ELR (cell line): ENCODE measurements around the gene LRRD1.
"Not testable (repeated sequence)": the region's sequence is repeated elsewhere in the genome, so short reads cannot be mapped to it uniquely, and the experiment has no call there.

Experiments used
- DNase-seq: peaks from one replicate; pipeline ENCODE4 v3.0.0-alpha.2; 2015; ENCODE audit warnings: low read depth

The LRRD1 gene

DNA sequence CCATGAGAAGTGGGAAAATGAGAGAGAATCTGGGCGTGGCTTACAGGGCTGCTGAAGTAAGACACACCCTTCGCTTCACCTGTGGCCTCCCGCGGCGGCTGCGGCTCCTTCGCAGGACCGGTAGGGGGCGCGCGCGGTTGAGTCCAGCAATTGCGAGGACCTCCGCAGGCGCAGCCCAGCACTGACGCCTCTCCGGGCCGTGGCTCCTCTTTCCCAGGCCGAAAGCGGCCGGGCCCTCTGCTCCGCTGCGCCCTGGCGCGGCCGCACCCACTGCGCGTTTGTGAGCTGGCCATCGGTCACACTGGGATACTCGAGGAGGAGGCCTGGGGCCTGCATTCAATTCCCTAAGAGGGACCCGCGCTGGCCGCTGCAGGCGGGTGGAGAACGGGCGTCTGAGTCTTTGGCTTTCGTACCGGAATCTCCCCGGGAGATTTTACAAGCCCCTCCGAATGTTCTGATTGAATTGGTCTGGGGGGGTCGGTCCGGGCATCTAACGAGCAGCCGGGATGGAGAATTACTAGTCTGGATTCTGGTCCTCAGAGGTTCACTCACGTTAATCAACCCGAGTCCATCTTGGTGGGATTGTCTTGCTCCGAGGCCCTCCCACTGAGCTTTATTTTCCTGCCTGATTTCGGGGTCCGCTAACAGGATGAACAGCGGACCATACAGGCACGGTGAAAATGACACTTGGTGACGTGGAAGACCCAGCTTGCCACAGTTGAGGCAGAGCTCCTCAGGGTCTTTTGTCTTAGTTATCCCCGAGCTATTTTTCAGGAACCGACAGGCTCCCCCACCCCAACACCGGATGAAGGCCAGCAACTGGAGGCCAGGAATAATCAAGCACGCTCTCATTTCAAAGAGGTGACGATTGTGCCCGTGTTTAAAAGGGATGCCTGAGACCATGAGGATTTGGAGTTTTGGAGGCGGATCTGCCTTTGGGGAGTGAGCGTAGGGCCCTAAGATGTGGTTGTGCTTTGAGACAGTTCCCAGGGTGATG is at the start of gene LRRD1:
TSS of gene LRRD1 (minus strand) at position 215 of the 997 bp plus-strand sequence. CDS start 13,940 bp downstream, outside the sequence.
- peak; percentile 86 for DNase-seq

DNA sequence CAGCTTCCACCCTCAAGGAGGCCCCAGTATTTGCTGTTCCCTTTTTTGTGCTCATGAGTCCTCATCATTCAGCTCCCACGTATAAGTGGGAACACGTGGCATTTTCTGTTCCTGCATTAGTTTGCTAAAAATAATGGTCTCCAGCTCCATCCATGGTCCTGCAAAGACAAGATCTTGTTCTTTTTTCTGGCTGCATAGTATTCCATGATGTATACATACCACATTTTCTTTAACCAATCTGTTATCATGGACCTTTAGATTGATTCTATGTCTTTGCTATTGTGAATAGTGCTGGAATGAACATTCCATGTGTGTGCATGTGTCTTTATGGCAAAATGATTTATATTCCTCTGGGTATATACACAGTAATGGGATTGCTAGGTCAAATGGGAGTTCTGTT is 49.8 kb upstream of the LRRD1 start:
- DNase-seq: no peak

DNA sequence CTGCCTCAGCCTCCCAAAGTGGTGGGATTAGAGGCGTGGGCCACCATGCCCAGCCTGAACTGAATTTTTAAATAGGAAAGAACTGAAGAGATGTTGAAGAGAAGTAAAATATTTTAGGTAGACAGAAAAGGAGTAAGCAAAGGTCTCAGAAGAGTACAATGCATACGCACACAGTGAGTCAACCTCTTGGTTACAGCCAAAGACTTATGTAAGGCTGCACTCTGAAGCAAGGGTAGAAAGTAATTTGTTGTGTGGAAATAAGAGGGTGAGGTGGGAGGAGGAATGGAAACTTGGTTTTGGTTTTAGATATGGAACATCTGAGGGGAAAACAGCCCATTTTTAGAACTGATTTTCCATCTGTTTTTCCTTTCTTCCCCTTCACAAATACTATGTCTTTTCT is 49.2 kb upstream of the LRRD1 start:
- no peak for DNase-seq

DNA sequence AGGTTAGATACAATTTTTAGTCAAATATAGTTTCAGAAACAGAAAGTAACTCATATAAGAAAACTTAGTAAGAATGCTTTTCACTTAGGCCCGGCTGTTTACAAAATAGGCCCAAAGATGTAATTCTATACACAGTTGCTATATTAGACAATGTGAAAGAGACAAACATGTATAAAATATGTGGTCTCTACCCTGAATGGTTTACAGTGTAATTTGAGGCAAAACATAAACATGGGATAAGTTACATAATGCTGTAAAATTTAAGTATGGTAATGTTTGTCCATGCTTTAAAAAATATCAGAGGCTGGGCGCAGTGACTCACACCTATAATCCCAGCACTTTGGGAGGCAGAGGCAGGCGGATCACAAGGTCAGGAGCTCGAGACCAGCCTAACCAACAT is 48.0 kb upstream of the LRRD1 start:
- DNase-seq: no peak

DNA sequence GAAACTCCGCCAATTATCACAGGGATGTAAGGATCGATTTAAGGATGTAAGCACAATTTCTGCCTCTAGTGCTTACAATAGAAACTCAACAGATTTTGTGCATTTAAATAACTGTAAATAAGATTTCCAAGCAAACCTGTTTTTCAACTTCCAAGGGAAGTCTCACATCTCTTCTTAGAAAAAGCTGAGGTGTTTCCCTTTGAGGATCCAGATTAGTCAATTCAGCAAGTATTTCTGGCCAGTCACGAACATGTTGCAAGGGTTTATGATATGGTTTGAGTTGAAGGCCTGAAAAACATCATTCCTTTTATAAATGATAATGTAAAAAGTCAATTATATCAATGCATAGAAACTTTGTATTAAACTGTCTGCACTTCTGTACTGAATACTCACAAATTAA is 42.8 kb upstream of the LRRD1 start:
- no peak for DNase-seq

DNA sequence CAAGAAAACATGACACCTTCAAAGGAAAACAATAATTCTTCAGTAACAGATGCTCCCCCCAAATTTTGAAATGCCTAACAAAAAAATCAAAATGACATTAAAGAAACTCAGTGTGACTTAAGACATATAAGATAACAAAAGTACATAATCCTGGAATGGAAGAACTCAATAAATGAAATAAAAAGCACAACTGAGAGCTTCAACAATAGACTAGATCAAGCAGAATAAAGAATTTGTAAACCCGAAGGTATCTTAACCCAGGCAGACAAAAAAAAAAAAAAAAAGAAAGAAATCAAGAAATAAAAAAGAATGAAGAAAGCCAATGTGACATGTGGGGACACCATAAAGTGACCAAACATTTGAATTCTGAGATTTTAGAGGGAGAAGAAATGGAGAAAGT is 27.7 kb upstream of the LRRD1 start:
- no peak for DNase-seq

DNA sequence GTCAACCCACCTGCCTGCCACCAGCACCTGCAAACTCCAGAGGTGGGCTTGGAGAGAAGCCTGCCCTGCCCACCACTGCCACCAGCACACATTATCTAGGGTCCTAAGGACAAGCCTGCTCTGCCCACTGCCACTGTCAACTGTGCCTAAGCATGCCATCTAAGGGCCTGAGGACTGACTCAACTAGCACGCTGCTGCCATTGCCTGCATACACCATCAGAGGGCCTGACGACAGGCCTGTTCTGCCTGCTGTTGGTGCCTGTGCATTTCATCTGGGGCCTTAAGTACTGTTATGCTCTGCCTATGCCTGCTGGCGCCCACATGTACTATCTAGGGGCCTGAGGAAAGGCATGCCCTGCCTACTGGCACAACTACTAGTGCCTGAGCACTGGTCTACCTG is 27.0 kb upstream of the LRRD1 start:
- no peak for DNase-seq

DNA sequence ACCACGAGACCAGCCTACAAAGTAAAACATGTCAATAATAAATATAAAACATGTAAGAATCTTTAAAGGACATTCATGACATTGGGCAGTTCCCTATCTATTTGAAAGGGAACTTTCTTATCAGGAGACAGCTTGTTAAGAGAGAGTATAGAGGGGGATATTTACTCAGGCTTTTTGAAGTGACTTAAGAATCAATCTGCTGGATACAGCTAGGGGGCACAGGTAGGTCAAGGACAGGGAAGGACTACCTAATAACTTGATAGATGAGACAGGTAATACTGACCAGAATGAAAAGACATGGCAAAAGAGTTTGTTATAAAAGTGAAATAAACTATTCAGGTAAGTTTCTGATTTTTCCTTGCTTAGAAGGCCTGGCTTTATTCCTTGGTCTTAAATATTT is 21.8 kb upstream of the LRRD1 start:
- DNase-seq: no peak

DNA sequence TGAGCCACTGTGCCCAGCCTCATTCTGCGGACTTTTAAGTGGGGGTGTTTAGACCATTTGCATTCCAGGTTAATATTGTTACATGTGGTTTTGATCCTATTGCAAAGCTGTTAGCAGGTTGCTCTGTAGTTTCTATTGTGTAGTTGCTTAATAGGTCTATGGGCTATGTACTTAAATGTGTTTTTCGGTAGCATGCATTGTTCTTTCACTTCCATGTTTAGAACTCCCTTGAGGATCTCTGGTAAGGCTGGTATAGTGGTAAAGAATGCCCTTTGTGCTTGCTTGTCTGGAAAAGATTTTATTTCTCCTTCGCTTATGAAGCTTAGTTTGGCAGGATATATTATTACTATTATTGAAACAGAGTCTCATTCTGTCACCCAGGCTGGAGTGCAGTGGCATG is 13.4 kb upstream of the LRRD1 start:
- no peak for DNase-seq

DNA sequence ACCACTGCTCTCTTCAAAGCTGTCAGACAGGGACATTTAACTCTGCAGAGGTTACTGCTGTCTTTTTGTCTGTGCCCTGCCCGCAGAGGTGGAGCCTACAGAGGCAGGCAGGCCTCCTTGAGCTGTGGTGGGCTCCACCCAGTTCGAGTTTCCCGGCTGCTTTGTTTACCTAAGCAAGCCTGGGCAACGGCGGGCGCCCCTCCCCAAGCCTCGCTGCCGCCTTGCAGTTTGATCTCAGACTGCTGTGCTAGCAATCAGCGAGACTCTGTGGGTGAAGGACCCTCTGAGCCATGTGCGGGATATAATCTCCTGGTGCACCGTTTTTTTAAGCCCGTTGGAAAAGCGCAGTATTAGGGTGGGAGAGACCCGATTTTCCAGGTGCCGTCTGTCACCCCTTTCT is 10.3 kb upstream of the LRRD1 start:
- DNase-seq: not testable (repeated sequence)

DNA sequence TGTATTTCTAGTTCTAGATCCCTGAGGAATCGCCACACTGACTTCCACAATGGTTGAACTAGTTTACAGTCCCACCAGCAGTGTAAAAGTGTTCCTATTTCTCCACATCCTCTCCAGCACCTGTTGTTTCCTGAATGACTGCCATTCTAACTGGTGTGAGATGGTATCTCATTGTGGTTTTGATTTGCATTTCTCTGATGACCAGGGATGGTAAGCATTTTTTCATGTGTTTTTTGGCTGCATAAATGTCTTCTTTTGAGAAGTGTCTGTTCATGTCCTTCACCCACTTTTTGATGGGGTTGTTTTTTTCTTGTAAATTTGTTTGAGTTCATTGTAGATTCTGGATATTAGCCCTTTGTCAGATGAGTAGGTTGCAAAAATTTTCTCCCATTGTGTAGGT is 5.4 kb upstream of the LRRD1 start:
- not testable (repeated sequence) for DNase-seq

DNA sequence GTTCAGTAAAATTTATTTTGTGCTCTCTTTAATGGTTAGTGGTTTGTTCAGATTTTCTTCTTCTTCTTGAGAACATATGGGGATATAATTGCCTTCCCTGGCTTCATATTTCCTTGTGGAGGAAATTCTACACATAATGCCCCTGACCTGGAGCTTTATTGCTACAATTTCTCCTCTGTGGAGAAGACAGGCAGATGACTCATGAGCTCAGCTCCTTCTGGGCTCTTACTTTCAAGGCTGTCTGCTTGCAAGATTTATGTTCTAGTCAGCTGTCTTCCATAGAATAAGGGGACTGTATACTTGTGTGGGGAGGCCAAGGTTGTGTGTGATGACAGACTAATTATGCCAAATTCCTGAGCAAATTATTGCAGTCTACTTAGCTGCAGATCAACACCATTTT is 1.6 kb downstream of the LRRD1 start:
- peak; percentile 35 for DNase-seq

DNA sequence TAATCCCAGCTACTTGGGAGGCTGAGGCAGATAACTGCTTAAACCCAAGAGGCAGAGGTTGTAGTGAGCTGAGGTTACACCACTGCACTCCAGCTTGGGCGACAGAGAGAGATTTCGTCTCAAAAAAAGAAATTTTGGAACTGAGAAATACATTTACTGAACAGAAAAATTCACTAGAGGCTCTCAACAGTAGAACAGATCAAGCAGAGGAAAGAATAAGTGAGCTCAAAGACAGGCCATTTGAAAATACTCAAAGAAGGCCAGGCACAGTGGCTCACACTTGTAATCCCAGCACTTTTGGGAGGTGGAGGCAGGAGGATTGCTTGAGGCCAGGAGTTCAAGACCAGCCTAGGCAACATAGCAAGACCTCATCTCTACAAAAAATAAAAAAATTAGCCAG is 9.4 kb downstream of the LRRD1 start:
- DNase-seq: not testable (repeated sequence)

DNA sequence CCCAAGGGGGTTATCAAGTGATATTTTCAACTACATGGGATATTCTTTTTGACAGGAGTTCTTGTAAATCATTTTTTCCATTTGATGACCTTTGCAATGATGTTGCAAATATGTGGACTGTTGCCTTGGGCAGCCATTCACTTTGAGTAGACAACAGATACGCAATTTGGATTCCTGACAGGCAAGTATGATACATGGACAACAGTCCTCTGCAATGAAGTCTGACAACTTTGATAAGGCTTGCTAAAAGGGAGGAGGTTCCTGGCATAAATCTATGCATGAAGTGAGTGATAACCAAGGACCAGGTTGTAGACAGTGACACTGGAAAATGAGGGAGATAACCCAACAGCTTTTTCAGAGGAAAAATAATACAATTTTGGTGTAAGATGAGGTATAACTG is 17.7 kb downstream of the LRRD1 start:
- no peak for DNase-seq

DNA sequence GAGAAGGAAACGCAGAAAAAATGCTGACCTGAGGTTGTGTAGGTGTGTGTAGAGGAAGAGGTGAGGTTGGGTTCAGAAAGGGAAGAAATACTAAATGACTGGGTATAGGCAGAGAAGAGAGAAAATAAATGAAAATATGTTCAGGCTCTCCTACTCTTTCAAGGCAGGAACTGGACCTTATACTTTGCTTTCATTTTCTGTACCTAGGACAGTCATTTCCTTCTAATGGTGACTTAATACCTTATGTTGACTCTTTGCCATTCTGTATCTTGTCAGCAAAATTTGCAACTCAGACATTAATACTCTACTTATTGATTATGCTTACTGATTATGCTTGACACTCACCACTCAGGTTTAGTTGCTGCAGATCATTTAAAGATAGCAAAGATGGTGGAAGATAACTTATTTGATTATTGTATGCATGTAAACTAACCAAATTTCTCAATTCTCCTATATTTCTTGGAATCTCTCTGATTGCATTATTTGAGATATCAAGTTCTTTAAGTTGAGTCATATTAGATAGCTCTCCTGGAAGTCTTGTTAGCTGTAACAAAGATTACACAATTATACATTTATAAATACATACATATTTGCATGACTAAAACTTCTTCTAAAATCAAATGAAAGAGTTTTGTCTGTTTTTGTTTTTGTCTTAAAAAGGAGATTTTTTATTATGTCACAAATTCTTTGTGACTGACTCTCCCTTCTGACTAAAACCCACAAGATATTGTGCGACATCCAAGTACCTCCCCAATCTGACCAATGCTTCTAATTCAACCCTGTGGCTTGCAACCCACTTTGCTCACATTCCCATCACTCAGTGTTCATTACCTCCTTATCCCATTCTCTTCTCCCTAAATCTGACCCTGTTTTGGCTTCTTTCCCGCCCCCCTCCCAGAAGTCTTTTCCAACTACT is 20.0 kb downstream of the LRRD1 start:
- DNase-seq: peak; percentile 81

DNA sequence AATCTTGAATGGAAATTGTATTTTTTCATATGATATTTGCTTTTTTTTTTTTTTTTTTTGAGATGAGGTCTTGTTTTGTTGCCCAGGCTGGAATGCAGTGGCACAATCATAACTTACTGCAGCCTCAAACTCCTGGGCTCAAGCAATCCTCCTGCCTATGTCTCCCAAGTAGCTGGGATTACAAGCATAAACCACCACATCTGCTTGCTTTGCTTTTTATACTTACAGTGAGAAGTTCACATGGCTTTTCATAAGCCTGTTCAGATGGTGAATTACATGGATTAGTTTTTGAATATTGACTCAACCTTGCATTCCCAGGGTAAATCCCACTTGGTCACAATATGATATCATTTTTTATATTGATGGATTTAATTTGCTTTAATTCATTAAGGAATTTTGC is 22.0 kb downstream of the LRRD1 start:
- no peak for DNase-seq

DNA sequence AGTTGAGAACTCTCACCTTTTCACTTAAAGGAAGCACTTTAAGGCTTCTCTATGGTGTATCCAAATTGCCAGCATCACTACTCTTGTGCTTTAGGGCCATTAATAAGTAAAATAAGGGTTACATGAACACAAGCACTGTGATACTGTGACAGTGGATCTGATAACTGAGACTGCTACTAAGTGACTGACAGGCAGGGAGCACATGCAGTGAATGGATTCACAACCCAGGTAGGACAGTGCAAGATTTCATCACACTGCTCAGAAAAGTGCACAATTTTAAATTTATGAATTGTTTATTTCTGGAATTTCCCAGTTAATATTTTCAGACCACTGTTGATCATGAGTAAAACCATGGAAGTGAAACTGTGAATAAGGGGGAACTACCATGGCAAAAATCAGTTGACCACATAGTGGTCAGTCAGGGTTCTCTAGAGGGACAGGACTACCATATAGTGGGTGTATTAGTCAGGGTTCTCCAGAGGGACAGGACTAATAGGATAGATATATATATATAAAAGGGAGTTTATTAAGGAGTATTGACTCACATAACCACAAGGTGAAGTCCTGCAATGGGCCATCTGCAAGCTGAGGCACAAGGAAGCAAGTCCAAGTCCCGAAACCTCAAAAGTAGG is 23.7 kb downstream of the LRRD1 start:
- peak; percentile 7 for DNase-seq

DNA sequence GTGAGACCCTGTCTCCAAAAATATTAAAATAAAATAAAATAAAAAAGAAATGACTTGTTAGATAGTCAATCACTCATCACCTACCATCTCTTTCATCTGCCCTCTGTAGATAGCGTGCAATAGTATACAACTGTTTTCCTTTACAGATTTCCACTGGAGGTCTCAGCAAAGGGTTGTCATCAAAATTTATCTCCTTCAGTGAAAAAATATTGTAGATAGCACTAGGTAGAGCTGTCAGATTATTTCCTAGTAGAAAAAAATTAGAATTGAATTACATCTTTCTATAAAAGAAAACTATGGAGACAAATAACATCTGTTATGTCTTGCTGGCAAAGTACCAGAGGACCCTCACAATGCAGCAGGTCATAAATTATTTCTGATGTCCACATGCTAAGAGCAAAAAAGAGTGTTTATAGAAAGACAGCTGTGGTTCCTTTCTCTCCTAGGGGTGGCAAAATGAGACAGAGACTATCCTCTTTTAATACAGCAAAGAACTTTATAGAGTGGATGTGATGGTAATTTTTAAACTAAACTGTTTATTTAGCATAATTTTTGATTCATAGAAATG is 28.4 kb downstream of the LRRD1 start:
- DNase-seq: no peak

DNA sequence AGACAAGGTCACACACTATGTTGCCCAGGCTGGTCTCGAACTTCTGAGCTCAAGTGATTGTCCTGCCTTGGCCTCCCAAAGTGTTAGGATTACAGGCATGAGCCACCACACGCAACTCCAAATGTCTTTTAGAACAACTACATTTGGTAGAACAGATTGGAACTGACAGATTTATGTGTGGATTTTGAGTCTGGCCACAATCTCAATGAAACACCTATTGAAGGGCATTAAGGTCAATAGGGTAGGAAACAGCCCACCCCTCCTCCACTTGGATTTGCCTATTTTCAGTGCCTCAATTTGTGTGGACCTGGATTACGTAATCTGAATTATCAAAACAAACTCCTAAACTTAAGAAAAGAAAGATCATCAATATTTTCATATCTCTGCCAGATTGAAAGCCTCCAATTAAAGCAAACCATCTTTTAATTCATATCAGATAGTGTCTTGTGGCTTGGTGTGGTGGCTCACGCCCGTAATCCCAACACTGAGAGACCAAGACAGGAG is 29.2 kb downstream of the LRRD1 start:
- DNase-seq: no peak

DNA sequence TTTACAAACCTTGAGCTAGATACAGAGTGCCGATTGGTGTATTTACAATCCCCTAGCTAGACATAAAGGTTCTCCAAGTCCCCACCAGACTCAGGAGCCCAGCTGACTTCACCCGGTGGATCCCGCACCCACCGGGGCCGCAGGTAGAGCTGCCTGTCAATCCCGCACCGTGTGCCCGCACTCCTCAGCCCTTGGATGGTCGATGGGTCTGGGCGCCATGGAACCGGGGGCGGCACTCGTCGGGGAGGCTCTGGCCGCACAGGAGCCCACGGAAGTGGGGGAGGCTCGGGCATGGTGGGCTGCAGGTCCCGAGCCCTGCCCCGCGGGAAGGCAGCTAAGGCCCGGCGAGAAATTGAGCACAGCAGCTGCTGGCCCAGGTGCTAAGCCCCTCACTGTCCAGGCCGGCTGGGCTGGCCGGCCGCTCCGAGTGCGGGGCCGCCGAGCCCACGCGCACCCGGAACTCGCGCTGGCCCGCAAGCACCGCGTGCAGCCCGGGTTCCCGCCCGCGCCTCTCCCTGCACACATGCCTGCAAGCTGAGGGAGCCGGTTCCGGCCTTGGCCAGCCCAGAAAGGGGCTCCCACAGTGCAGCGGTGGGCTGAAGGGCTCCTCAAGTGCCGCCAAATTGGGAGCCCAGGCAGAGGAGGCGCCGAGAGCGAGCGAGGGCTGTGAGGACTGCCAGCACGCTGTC is 35.6 kb downstream of the LRRD1 start:
- not testable (repeated sequence) for DNase-seq

DNA sequence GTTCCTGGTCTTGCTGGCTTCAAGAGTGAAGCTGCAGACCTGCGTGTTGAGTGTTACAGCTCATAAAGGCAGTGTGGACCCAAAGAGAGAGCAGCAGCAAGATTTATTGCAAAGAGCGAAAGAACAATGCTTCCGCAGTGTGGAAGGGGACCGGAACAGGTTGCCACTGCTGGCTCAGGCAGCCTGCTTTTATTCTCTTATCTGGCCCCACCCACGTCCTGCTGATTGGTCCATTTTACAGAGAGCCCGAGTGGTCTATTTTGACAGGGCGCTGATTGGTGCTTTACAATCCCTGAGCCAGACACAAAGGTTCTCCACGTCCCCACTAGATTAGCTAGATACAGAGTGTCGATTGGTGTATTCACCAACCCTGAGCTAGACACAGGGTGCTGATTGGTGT is 36.2 kb downstream of the LRRD1 start:
- not testable (repeated sequence) for DNase-seq
